ENCODE data around the gene NAA40. TPM values are rescaled to one million over a fixed set of nuclear protein-coding genes. Genes with fewer than 3 reads are reported as not detected.

The NAA40 gene
- total RNA-seq, 1 donor from 2014 or later = 21.2 TPM

DNA sequence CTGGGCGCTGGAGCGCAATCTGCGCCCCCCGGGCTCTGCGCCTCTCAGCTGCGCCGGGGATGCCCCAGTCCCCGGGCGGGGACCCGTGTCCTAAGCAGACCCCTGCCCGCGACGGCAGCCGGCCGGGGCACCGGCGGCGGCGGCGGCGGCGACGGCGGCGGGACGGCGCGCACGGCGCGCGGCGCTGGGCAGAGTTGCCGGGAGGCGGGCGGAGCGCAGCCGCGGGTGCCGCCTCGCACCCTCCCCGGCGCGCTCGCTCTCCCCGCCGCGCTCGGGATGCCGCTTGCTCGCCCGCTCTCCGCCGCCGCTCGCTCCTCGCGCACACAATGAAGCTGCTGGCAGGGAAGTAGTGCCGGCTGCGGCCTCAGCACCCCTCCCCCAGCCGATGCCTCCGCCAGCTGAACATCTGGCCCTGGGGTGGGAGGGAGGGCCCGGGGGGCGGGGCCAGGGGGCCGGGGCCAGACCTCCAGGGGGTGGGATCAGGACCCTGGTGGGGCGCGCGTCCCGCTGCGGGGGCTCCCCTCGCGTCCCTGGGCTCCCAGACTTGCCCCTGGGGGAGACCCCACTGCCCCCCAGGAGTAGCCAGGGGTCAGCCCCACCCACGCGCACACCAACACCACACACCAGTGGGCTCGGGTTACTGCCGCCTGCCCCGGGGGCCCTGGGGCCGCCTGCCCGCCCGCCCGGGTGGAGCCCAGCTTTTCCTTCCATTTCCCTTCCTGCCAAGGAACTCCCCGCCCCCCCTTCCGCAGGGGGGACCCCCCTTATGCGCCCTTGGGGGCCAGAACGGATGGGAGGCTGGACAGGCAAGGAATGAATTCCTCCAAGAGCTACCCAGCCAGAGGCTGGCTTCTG is 21.7 kb upstream of the NAA40 start, which contains the start of gene RCOR2:
RCOR2 (minus strand) TSS at position 328 of the 855 bp plus-strand sequence. CDS start 708 bp downstream, outside the sequence.
- Histone ChIP-seq H3K79me2 (ENCODE audit: insufficient read depth, low read length) (no peaks in the 10 kb centered on the region), H2AFZ (ENCODE audit: low read depth, low read length) (peak within 1 kb of the TSS; percentile 42), H3K4me3 (ENCODE audit: insufficient read depth, low read depth, low read length) (peak within 1 kb of the TSS; percentile 55), H3K9me3 (ENCODE audit: insufficient read depth, low read depth, low read length) (no peaks in the 10 kb centered on the region), H3K27me3 (ENCODE audit: insufficient read depth, low read length) (peaks cover 5% of the 10 kb centered on the region), H3K4me2 (ENCODE audit: low read length) (peak within 1 kb of the TSS; percentile 89), H3K4me1 (ENCODE audit: insufficient read depth, low read length) (peaks cover 23% of the 10 kb centered on the region), H3K27ac (ENCODE audit: low read depth, low read length) (no peak within 1 kb of the TSS), H3K36me3 (ENCODE audit: insufficient read depth, low read length) (no peaks in the 10 kb centered on the region), H4K20me1 (ENCODE audit: insufficient read depth, low read length) (no peaks in the 10 kb centered on the region), H3K9ac (ENCODE audit: low read length) (peak within 1 kb of the TSS; percentile 38)
- FAIRE-seq (no peak), DNase-seq (ENCODE audit: low read depth) (peak; percentile 66)
- H3K27me3 Mint-ChIP-seq (ENCODE audit: low read depth, unreplicated experiment) = peaks cover 2% of the 10 kb centered on the region
- H3K4me1 Mint-ChIP-seq (ENCODE audit: low read depth, unreplicated experiment) = peaks cover 5% of the 10 kb centered on the region
- no peak for TF ChIP-seq EZH2 (IDR thresholded peaks at IDR 0.05; ENCODE audit: insufficient read depth, low read length)
- H3K36me3 Mint-ChIP-seq (ENCODE audit: low read depth, unreplicated experiment) = peaks cover 7% of the 10 kb centered on the region
- no peaks in the 10 kb centered on the region for H3K9me3 Mint-ChIP-seq (ENCODE audit: unreplicated experiment)
- peak within 1 kb of the TSS; percentile 86 for H3K4me3 Mint-ChIP-seq (ENCODE audit: unreplicated experiment)
- peak within 1 kb of the TSS; percentile 75 for H3K27ac Mint-ChIP-seq (ENCODE audit: unreplicated experiment)

DNA sequence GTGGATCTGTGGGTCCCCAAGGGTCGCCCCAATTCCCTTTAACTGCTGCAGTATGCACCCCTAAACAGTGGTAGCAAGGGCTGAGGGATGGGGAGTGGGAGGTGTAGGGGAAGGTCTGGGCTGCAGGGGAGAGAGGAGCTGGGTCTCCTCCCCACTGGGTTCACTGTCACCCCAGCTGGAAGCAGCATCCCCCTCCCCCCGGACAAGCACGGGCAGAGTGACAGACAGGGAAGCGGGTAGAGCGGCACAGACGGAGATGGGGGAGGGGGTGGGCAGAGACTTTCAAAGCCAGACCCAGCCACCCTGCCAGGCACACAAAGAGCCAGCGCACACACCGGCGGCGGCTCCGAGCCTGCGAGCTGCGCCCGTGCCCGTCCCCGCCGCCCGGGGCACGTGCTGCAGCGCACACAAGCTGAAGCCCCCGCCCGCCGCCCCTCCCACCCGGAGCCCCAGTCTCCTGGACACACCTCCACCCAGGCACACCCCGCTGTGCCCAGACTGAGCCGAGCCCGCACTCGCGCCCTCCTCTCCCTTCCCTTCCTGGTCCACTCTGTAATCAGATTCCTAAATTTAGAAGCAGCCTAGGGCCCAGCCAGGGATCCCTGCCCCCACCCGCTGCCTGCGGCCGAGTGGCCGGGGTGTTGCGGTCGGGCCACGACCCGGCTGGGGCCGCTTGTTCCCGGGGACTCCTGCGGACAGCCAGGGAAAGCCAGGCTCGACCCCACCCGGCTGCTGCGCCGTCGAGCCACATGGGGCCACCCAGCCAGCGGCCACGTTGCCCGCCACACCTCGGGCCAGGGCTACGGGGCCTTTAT is 20.9 kb upstream of the NAA40 start:
- peaks cover 5% of the 10 kb centered on the region for H3K27me3 ChIP-seq (ENCODE audit: insufficient read depth, low read length)
- peaks cover 23% of the 10 kb centered on the region for H3K4me1 ChIP-seq (ENCODE audit: insufficient read depth, low read length)
- TF ChIP-seq, protein P1, sequence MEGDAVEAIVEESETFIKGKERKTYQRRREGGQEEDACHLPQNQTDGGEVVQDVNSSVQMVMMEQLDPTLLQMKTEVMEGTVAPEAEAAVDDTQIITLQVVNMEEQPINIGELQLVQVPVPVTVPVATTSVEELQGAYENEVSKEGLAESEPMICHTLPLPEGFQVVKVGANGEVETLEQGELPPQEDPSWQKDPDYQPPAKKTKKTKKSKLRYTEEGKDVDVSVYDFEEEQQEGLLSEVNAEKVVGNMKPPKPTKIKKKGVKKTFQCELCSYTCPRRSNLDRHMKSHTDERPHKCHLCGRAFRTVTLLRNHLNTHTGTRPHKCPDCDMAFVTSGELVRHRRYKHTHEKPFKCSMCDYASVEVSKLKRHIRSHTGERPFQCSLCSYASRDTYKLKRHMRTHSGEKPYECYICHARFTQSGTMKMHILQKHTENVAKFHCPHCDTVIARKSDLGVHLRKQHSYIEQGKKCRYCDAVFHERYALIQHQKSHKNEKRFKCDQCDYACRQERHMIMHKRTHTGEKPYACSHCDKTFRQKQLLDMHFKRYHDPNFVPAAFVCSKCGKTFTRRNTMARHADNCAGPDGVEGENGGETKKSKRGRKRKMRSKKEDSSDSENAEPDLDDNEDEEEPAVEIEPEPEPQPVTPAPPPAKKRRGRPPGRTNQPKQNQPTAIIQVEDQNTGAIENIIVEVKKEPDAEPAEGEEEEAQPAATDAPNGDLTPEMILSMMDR (IDR thresholded peaks at IDR 0.05; ENCODE audit: insufficient read depth, low read depth, low read length) = no peak
- H3K9me3 ChIP-seq (ENCODE audit: insufficient read depth, low read depth, low read length) = no peaks in the 10 kb centered on the region
- Mint-ChIP-seq H3K4me1 (ENCODE audit: low read depth, unreplicated experiment) (peaks cover 5% of the 10 kb centered on the region), H3K27me3 (ENCODE audit: low read depth, unreplicated experiment) (peaks cover 6% of the 10 kb centered on the region), H3K27ac (ENCODE audit: unreplicated experiment) (peak overlapping the region; percentile 62), H3K9me3 (ENCODE audit: unreplicated experiment) (no peaks in the 10 kb centered on the region), H3K36me3 (ENCODE audit: low read depth, unreplicated experiment) (peaks cover 7% of the 10 kb centered on the region), H3K4me3 (ENCODE audit: unreplicated experiment) (peak overlapping the region; percentile 77)
- H2AFZ ChIP-seq (ENCODE audit: low read depth, low read length) = peak overlapping the region; percentile 42
- peak overlapping the region; percentile 89 for H3K4me2 ChIP-seq (ENCODE audit: low read length)
- no peak overlapping the region for H3K27ac ChIP-seq (ENCODE audit: low read depth, low read length)
- no peaks in the 10 kb centered on the region for H3K79me2 ChIP-seq (ENCODE audit: insufficient read depth, low read length)
- DNase-seq (ENCODE audit: low read depth) = no peak
- FAIRE-seq = no peak
- H3K9ac ChIP-seq (ENCODE audit: low read length) = peak overlapping the region; percentile 38
- peak overlapping the region; percentile 29 for H3K4me3 ChIP-seq (ENCODE audit: insufficient read depth, low read depth, low read length)
- H4K20me1 ChIP-seq (ENCODE audit: insufficient read depth, low read length) = no peaks in the 10 kb centered on the region
- no peaks in the 10 kb centered on the region for H3K36me3 ChIP-seq (ENCODE audit: insufficient read depth, low read length)

DNA sequence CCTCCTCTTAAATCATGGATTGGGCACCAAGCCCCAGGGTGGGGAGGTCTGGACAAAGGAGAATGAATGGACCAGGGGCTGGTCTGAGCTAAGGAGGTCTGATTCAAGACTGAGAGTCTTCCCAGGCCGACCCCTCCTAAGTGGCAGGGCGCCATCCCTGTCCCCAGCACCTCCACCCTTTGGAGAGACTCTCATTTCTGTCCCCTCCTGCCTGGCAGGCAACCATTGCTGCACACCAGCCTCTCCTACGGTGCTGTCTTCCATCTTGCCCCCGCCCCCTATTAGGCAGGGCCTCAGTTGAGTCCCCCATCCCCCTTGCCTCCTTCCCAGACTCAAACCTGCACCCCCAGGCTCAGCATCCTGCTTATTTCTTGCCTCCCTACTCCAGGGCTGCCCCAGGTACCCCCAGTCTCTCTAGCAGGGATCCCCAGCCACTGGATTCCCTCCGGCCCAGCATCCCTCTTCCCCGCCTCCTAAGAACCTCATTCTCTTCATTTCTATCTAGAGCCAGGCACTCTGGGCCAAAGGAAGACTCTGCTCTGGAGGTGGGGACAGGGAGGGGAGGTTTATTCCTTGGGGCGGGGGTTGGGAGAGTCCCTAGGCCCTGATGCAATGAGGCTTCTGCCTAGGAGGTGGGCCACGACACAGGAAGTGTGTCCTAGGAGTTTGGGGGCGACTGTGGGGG is 20.2 kb upstream of the NAA40 start:
- Histone ChIP-seq H3K4me1 (ENCODE audit: insufficient read depth, low read length) (peaks cover 23% of the 10 kb centered on the region), H3K27me3 (ENCODE audit: insufficient read depth, low read length) (peaks cover 5% of the 10 kb centered on the region), H2AFZ (ENCODE audit: low read depth, low read length) (peak overlapping the region; percentile 5), H3K9ac (ENCODE audit: low read length) (no peak overlapping the region), H4K20me1 (ENCODE audit: insufficient read depth, low read length) (no peaks in the 10 kb centered on the region), H3K36me3 (ENCODE audit: insufficient read depth, low read length) (no peaks in the 10 kb centered on the region), H3K4me2 (ENCODE audit: low read length) (peak overlapping the region; percentile 89), H3K9me3 (ENCODE audit: insufficient read depth, low read depth, low read length) (no peaks in the 10 kb centered on the region), H3K27ac (ENCODE audit: low read depth, low read length) (no peak overlapping the region), H3K79me2 (ENCODE audit: insufficient read depth, low read length) (no peaks in the 10 kb centered on the region), H3K4me3 (ENCODE audit: insufficient read depth, low read depth, low read length) (no peak overlapping the region)
- Mint-ChIP-seq H3K9me3 (ENCODE audit: unreplicated experiment) (no peaks in the 10 kb centered on the region), H3K4me3 (ENCODE audit: unreplicated experiment) (peak overlapping the region; percentile 79), H3K36me3 (ENCODE audit: low read depth, unreplicated experiment) (peaks cover 7% of the 10 kb centered on the region), H3K4me1 (ENCODE audit: low read depth, unreplicated experiment) (peaks cover 5% of the 10 kb centered on the region), H3K27ac (ENCODE audit: unreplicated experiment) (peak overlapping the region; percentile 91), H3K27me3 (ENCODE audit: low read depth, unreplicated experiment) (peaks cover 14% of the 10 kb centered on the region)
- no peak for FAIRE-seq
- TF ChIP-seq, protein P1 (IDR thresholded peaks at IDR 0.05; ENCODE audit: insufficient read depth, low read depth, low read length) = no peak
- TF ChIP-seq EZH2 (IDR thresholded peaks at IDR 0.05; ENCODE audit: insufficient read depth, low read length) = no peak
- no peak for DNase-seq (ENCODE audit: low read depth)
